Heart left ventricle (tissue), 13 donors: ENCODE results near the gene OPHN1.

Experiments used
- CTCF ChIP-seq, 12 donors: fragments of 200-600 bp; sonication (generic) in 4 of 12; IDR thresholded peaks; one replicate each; pipeline versions ENCODE4 v1.5.0 to v1.8.0; 2018 to 2022; ENCODE audit warnings: antibody characterized with exemption in 12 of 12, mild to moderate bottlenecking in 5 of 12
- POLR2A ChIP-seq, 2 donors: fragments of 450-650 bp; IDR thresholded peaks; one replicate each; pipeline ENCODE4 v1.6.1; 2017; ENCODE audit warnings: antibody characterized with exemption in 2 of 2, mild to moderate bottlenecking in 2 of 2, moderate library complexity in 2 of 2
- donor health status: ischemic (EF 13 %, LVEDD 7.1; RV severe dilation, severe dysfunction).
- donor health status: DM: no; HTN: yes; CAD: no.
- donor health status: DM: no; HTN: no; CAD: no.
- donor health status: ischemic (EF 25% LVEDD 6.9; RV normal size, moderate dysfunction).
- donor health status: ischemic (EF 25% LVEDD 5.7; RV mildly dilated, moderate dysfunction).
- donor health status: ischemic (EF 35%, LVEDD 5.7; RV mildly dilated, moderate dysfunction).
- donor health status: nonischemic (EF 11% LVEDD 7.7; RV severe dilation, severe dysfunction).
- donor health status: DM: yes; HTN: yes; CAD: no.
- donor health status: PGD.
- donor health status: ischemic (EF 29% LVEDD 5.4; RV normal size, mild dysfunction).
- donor health status: nonischemic (EF 23%, LVEDD 6.1; RV moderate dilation, normal function).

GRCh38 chrX:68059469-68059868, 373.8 kb downstream of the OPHN1 start:
- no peak for TF ChIP-seq CTCF (IDR thresholded peaks at IDR 0.05)
- no peak for TF ChIP-seq POLR2A (IDR thresholded peaks at IDR 0.05)
